ENCODE measurements around the gene DGKB.

The DGKB gene

GRCh38 chr7:14177876-14178275 lies 724.7 kb downstream of the DGKB start:
- in situ Hi-C loops (cut with MboI; ENCODE audit: low sequenced_read_pairs), result no loop called here

GRCh38 chr7:14170872-14171271 lies 731.7 kb downstream of the DGKB start:
- in situ Hi-C loops (cut with MboI; ENCODE audit: low sequenced_read_pairs), result no loop called here

- in situ Hi-C loops (cut with MboI; ENCODE audit: low sequenced_read_pairs), result no loop called here
Measured at GRCh38 chr7:14158111-14158510, 744.4 kb downstream of the DGKB start.

DNA sequence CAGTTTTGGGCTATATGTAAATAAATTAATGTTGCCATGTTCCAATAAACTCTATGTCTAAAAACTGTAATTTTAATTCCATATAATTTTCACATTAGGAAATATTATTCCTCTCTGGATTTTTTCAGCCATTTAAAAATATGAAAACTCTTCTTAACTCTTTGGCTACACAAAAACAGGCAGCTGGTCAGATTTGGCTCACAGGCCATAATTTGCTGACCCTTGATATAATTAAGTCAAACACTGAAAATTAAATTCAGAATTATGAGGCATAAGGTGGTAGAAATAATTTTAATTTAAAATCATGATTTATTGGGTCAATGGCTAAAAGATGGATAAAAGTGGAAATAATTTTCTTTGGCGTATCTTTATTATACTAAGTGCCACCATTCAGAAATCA lies 746.1 kb downstream of the DGKB start:
- in situ Hi-C loops (cut with MboI; ENCODE audit: low sequenced_read_pairs), result no loop called here

DNA sequence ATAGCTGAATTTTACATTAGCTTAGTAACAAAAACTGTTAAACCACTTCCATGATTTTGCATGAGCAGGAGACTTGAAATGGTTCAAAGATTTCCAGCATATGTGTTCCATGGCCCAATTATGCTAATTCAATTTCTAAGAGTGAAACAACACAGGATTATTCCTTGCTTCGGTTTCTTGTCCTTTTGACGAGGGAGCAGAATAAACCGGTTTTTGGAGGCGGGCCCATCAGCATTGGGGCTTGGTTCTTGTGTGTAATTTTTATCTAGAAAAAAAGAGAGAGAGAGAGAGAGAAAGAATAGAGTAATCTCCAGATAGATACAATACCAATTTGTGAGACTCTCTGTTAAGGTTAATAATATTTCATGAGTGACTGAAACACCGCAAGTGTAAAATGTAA lies 753.6 kb downstream of the DGKB start:
- in situ Hi-C loops (cut with MboI; ENCODE audit: low sequenced_read_pairs), result no loop called here

DNA sequence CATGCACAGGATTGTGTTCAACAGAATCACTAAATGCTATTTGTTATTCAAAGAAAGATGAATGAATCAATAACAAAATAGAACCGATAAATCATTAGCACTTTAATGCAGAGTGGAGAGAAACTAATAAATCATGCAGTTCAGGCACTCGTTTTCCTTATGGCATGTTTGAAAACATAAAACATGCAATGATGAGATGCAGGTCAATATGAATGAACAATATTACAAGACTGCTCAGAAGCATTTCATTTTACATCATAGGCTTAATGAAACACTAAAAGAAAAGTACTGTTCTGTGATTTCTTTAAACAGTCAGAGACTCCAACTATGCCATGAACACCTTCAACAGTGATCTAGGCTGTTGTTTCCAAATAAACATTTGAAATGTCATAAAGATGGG lies 755.0 kb downstream of the DGKB start:
- in situ Hi-C loops (cut with MboI; ENCODE audit: low sequenced_read_pairs), result no loop called here

- in situ Hi-C loops (cut with MboI; ENCODE audit: low sequenced_read_pairs), result no loop called here
Measured at GRCh38 chr7:14144538-14144937, 758.0 kb downstream of the DGKB start.

GRCh38 chr7:14144109-14144508 lies 758.4 kb downstream of the DGKB start:
- in situ Hi-C loops (cut with MboI; ENCODE audit: low sequenced_read_pairs), result no loop called here

DNA sequence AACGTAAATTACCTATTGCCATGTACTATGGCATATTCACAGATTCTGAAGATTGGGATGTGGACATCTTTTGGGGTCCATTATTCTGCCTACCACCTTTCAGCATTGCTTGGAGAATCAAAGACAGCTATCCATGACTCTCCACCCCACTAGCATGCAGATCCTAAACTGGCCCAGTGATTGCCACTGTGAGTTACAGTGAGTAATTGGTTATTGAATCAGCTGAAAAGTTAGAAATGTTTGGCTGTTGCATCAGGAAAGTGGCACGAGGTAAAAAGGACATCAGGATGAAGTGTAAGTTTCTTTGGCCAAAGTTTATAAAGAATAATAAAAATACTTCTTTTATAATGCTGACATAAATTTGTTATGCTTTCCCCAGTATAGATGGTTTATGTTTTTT lies 764.9 kb downstream of the DGKB start:
- in situ Hi-C loops (cut with MboI; ENCODE audit: low sequenced_read_pairs), result no loop called here

GRCh38 chr7:14133752-14134151 lies 768.8 kb downstream of the DGKB start:
- in situ Hi-C loops (cut with MboI; ENCODE audit: low sequenced_read_pairs), result no loop called here

- in situ Hi-C loops (cut with MboI; ENCODE audit: low sequenced_read_pairs), result no loop called here
Measured at GRCh38 chr7:14125998-14126397, 776.6 kb downstream of the DGKB start.

GRCh38 chr7:14124716-14125115 lies 777.8 kb downstream of the DGKB start:
- in situ Hi-C loops (cut with MboI; ENCODE audit: low sequenced_read_pairs), result no loop called here

GRCh38 chr7:14123923-14124322 lies 778.6 kb downstream of the DGKB start:
- in situ Hi-C loops (cut with MboI; ENCODE audit: low sequenced_read_pairs), result no loop called here

DNA sequence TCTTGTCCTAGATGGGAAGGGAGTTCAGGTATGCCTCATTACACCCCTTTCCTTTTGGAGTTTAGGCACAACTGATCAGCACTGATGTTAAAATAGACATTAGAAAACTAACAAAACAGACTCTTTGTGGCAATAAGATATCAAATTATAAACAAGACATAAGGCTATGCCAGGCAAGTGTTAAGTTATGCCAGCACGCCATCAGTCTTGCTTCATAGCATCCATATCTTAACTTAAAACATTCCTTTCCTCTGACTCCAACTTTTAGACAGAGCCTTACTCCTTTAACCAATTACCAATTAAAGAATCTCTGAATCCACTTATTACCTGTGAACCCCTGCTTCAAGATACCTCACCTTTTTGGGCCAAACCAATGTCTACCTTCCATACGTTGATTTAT lies 786.9 kb downstream of the DGKB start:
- in situ Hi-C loops (cut with MboI; ENCODE audit: low sequenced_read_pairs), result no loop called here

GRCh38 chr7:14104861-14105260 lies 797.7 kb downstream of the DGKB start:
- in situ Hi-C loops (cut with MboI; ENCODE audit: low sequenced_read_pairs), result no loop called here

DNA sequence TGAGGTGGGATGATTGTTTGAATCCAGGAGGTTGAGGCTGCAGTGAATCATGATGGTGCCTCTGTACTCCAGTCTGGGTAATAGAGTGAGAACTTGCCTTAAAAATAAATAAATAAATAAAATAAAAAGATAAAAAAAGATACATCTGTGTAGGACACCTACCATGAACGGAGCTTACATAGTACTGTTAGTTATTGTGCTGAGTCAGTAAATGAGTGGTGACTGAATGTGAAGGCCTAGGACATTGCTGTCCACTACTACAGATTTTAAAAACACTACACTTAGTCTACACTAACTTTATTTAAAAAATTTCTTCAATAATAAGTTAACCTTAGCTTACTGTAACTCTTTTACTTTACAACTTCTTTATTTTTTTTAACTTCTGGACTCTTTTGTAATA lies 806.4 kb downstream of the DGKB start:
- in situ Hi-C loops (cut with MboI; ENCODE audit: low sequenced_read_pairs), result no loop called here

- in situ Hi-C loops (cut with MboI; ENCODE audit: low sequenced_read_pairs), result no loop called here
Measured at GRCh38 chr7:14095233-14095950, 807.2 kb downstream of the DGKB start.

Measured in HL-60/S4 (cell line).